Activated CD8-positive, alpha-beta memory T cell treated with anti-CD3 and anti-CD28 coated beads, Interleukin-2, amount 50 U/mL, for 48 hours (primary cell): ENCODE measurements around the gene P2RY8.
"Not testable (repeated sequence)": the region's sequence is repeated elsewhere in the genome, so short reads cannot be mapped to it uniquely, and the experiment has no call there.

Experiments
- DNase-seq: peaks from one replicate; pipeline ENCODE4 v3.0.0-alpha.2; 2020

Gene P2RY8

GRCh38 chrX:1519022-1519497, 17.9 kb downstream of the P2RY8 start:
- no peak for DNase-seq

GRCh38 chrX:1518512-1518911, 18.5 kb downstream of the P2RY8 start:
- no peak for DNase-seq

GRCh38 chrX:1516596-1517104, 20.3 kb downstream of the P2RY8 start:
- DNase-seq: peak; percentile 48

DNA sequence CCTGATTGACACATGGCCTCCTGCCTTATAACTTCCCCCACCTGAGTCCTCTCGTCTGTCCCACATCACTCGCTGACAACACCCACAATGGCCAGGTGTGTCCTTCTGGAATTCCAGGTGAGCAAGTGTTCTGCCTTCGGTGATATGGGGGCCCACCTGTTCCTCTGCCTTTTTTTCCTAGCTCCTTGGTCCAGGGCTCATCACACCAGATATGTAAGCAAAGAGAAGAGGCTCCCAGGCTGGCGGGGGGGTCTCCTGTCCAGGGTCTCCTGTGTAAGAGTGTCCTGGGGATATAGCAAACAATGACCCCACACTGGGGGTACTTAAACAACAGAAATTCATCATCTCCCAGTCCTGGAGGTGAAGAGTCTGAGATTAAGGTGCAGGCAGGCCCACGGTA, 25.2 kb downstream of the P2RY8 start:
- no peak for DNase-seq

DNA sequence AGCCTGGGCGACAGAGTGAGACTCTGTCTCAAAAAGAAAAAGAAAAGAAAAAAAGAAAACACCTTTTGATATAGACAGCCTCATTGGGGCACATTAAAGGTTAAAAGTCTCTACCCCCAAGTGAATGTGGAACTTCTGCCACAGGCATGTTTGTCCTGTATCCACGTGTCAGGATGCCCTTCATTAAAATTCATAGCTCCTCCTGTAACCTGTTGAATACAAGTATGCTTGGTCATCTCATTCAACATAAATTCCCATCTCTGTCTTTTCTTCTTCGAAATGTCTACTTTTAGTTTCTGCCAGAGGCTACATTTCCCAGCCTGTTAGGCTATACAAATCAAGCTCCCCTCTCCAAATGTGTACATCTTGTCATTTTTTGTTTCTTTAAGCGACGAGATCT, 25.8 kb downstream of the P2RY8 start:
- DNase-seq: no peak

DNA sequence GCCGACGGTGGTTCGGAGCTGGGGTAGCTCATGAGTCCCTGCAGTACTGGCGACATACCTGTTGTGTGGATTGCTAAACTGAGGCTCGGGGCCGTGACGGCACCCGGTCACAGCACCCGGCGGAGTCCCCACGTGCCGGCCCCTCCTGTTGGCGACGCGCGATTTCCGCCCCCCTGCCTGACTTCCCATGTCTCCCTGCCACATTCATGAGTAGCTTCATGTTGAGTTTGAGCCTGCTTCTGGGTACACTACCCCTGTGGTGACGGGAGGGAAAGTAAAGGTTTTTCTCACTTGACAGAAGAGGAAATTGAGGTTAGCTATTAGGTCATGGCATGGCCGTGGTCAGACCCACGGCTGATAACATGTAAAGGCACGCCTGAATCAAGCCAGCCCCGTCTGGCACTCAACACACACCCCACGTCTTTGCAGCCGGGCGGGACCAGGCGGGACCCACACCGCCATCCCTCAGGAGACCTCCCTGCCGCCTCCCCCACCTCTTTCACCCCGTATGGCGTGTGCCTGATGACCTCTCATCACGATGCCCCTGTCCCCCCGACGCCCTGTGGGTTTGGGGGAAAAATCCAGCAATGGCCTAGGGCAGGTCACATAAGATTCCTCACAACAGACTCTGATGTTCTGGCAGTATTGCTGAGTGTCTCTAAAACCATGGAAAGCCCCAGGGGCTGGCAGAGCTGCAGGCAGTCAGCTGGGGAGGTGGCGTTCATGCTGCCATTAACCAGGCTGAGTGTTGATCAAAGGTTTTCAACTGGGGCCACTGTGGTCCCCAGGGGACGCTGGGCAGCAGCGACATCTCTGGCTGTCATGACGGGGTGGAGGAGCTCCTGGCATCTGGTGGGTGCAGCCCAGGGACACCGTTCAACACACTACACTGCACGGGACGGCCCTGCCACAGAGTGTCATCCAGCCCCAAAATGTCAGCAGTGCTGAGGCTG, 29.2 kb downstream of the P2RY8 start:
- DNase-seq: peak; percentile 56

- no peak for DNase-seq
Observed at GRCh38 chrX:1506916-1507315, 30.1 kb downstream of the P2RY8 start.

DNA sequence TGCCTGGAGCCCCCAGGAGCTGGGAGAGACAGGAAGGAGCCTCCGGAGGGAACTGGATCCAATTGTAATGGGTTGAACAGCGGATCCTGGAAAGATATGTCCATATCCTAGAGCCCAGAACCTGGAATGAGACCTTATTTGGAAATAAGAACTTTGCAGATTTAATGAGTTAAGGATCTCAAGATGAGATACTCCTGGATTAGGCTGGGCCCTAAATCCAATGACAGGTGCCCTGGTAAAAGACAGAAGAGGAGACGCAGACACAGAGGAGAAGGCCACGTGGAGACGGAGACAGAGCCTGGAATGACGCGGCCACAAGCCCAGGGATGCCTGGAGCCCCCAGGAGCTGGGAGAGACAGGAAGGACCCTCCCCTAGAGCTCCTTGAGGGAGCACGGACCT, 34.1 kb downstream of the P2RY8 start:
- DNase-seq: no peak

DNA sequence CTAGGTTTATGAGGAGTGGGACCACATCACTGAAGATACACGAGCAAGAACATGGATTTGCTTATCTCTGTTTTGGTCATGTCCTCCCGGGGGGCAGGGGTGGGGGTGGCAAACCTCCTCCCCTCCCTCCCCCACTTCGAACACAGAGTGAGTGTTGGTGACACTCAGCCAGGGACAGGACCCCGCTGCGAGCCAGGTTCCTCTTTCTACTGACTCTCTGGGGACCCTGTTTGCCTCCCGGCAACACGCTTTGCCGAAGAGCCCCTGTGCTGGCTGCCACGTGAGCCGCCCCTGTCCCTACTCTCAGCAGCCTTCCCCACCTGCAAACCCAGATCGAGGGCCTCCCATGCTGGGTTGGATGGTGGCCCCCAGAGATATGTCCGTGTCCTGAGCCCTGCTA, 34.7 kb downstream of the P2RY8 start:
- DNase-seq: no peak

DNA sequence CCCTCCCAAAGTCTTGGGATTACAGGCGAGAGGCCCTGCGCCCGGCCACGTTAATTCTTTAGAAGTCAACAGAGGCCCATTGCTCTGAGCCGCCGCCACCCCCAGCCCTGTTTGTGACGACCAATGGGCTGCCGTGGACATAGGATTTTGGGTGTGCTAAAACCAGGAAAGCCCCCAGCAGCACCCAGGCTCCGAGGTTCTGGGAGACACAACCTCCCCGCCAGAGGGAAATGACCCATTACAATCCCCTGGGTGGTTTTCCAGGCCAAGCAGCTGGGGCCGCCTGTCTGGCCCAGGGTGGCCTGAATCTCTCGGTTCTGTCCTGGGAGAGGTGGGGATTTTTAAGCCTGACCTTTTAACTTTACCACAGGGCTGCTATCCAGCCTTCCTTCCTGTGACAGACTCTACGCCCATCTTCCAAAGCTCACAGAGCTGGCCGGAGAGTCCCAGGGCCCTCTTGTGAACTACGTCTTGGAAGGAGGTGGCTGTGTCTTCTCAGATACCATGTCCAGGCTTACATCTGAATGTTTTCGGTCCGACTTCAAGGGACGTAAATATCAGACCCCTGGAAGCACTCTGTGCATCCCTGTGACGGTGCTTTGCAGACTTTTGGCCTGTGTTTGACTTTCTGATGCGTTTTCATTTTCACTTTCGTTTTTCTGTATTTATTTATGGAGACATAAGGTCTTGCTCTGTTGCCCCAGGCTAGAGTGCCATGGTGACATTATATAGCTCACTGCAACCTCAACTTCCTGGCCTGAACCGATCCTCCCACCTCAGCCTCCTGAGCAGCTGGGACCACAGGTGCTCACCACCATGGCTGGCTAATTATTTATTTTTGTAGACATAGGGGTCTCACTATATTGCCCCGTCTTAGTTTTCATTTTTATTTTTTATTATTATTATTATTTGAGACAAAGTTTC, 36.0 kb downstream of the P2RY8 start:
- no peak for DNase-seq

DNA sequence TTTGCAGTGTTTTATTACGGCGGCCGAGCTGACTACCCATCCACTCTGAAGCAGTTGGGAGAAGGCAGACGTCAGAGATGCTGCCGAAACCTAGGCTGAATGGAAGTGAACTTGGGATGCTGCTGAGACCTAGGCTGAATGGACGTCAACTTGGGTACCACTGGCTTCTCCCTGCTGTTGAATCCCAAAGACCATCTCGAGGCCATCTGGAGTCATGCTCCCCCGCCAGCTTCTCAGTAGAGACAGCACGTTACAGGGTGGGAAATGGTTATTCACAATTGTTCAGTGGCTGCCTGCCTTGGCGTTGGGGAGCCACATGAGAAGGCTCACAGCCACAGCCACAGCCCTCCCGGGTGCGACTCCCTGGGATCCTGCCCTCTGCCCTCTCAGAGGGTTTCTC, 40.9 kb downstream of the P2RY8 start:
- no peak for DNase-seq

- peak; percentile 57 for DNase-seq
Observed at GRCh38 chrX:1493877-1494510, 43.0 kb downstream of the P2RY8 start.

GRCh38 chrX:1493412-1493811, 43.6 kb downstream of the P2RY8 start:
- DNase-seq: no peak

GRCh38 chrX:1492421-1493012, 44.5 kb downstream of the P2RY8 start:
- DNase-seq: peak; percentile 48

DNA sequence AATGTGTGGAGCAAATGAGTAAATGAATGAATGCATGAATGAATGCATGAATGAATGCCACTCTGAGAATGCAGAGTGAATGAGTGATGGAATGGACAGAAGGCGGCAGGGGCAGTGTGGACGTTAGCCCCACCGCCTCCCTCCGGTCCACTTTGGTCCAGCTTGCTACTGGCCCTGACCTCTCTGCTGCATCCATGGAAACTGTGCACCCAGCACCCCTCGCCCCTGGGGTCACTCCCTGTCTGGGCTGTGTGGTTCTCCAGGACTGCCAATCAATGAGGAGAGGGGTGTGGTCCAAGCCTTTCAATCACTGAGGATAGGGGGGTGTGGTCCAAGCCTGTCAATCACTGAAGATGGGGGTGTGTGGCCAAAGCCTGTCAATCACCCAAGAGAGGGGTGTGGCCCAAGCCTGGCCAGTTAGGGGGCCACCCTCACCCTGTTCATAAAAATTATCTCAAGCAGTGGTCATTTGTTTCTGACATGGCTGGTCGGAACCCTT, 45.1 kb downstream of the P2RY8 start:
- peak; percentile 81 for DNase-seq

GRCh38 chrX:1491248-1491647, 45.7 kb downstream of the P2RY8 start:
- peak; percentile 1 for DNase-seq

DNA sequence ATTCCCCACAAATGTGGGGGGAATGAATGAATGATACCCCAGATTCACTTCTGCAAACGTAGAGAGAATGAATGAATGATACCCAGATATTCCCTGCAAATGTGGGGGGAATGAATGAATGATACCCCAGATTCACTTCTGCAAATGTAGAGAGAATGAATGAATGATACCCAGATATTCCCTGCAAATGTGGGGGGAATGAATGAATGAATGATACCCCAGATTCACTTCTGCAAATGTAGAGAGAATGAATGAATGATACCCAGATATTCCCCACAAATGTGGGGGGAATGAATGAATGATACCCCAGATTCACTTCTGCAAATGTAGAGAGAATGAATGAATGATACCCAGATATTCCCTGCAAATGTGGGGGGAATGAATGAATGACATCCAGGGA, 46.3 kb downstream of the P2RY8 start:
- DNase-seq: not testable (repeated sequence)

- DNase-seq: not testable (repeated sequence)
Observed at GRCh38 chrX:1489354-1489753, 47.6 kb downstream of the P2RY8 start.

GRCh38 chrX:1488745-1489144, 48.2 kb downstream of the P2RY8 start:
- no peak for DNase-seq

GRCh38 chrX:1488141-1488540, 48.8 kb downstream of the P2RY8 start:
- peak; percentile 46 for DNase-seq

DNA sequence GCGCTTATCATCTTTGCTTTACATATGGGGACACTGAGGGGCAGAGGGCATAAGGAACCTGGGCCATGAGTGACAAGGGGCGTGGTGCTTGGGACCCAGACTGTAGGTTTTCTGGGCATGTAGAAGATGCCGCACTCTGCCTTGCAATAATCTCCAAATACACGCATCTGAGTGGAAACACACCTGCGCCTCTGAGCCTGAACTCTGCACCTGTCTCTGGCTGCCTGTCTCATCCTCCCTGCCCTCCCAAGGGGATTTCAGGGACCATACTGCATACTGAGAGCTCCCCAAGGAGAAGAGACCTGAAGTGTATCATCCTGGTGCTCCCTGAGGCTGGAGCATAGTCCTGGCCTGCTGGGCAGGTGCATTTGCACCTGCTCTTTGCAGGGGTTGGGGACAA, 49.6 kb downstream of the P2RY8 start:
- DNase-seq: peak; percentile 41

- DNase-seq: peak; percentile 45
Observed at GRCh38 chrX:1486749-1487361, 50.1 kb downstream of the P2RY8 start.
